ENCODE data around the gene MTAP. TPM values are rescaled to one million over a fixed set of nuclear protein-coding genes. Genes with fewer than 3 reads are reported as not detected.
A peak's percentile ranks its signal among the peaks of the same experiment; 100 is the strongest.

The MTAP gene
- total RNA-seq, 1 donor from 2014 or later, result 58.1 TPM

DNA sequence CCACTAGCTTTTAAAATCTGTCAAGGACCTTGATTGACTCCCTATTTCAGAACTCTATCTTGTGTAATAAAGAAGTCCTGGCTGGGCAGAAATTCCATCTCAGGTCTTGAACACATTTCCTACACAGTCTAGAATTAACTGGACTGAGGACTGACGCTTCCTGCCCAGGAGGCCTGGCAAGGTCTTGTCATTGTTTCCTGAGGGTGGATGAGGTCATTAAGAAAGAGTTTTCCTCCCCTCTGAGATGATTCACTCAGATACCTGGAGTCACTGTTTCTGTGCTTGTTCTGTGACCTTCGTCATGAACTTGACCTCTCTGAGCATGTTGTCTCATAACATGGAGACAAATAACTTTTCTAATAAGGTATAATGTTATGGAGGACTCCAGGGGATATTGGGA lies 10.0 kb downstream of the MTAP start:
- intact Hi-C loops (cut with micrococcal nuclease), result loop anchor here (2.0 kb wide), 1 partner anchor 336 kb away; no protein-coding TSS in a partner anchor
- no peak overlapping the region for H3K4me3 Mint-ChIP-seq
- DNase-seq, result peak; percentile 54
- H3K27me3 Mint-ChIP-seq, result no peaks in the 10 kb centered on the region
- peak overlapping the region; percentile 25 for H3K27ac Mint-ChIP-seq
- peaks cover 25% of the 10 kb centered on the region for H3K4me1 Mint-ChIP-seq
- H3K9me3 Mint-ChIP-seq, result no peaks in the 10 kb centered on the region
- peaks cover 39% of the 10 kb centered on the region for H3K36me3 Mint-ChIP-seq (ENCODE audit: low read depth)

DNA sequence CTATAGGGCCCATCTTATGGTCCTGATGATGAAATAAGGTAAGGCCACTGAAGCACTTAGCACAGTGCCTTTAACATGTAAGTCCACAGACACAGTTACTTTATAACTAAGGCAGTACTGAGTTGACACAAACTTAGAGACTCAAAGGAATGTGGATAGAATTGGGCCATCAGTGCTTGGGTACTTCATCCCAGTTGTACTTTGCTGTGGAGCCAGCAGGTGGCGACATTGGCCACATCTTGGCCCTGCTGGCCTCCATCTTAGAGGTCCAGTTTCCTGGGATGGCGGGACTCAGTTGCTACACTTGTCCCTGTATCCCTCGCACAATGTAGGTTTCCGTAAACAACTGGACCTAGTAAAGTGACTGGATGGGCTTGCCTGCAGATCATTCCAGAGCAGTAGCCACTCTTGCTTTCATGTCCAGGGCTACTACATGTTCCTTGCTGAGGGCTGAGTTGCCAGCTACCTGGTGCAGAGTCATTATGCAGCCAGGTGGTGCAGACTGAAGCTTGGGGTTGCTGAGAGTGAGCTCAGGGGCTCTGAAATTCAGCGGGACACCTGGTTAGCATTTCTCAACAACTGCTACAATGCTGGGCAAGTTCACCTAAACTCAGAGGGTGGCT lies 10.6 kb downstream of the MTAP start:
- no peaks in the 10 kb centered on the region for H3K27me3 Mint-ChIP-seq
- H3K27ac Mint-ChIP-seq, result no peak overlapping the region
- peaks cover 25% of the 10 kb centered on the region for H3K4me1 Mint-ChIP-seq
- no peak overlapping the region for H3K4me3 Mint-ChIP-seq
- DNase-seq, result peak; percentile 90
- no peaks in the 10 kb centered on the region for H3K9me3 Mint-ChIP-seq
- H3K36me3 Mint-ChIP-seq (ENCODE audit: low read depth), result peaks cover 43% of the 10 kb centered on the region
- intact Hi-C loops (cut with micrococcal nuclease), result loop anchor here (1.0 to 2.0 kb wide), 10 partner anchors 19 to 639 kb away; no protein-coding TSS in a partner anchor

DNA sequence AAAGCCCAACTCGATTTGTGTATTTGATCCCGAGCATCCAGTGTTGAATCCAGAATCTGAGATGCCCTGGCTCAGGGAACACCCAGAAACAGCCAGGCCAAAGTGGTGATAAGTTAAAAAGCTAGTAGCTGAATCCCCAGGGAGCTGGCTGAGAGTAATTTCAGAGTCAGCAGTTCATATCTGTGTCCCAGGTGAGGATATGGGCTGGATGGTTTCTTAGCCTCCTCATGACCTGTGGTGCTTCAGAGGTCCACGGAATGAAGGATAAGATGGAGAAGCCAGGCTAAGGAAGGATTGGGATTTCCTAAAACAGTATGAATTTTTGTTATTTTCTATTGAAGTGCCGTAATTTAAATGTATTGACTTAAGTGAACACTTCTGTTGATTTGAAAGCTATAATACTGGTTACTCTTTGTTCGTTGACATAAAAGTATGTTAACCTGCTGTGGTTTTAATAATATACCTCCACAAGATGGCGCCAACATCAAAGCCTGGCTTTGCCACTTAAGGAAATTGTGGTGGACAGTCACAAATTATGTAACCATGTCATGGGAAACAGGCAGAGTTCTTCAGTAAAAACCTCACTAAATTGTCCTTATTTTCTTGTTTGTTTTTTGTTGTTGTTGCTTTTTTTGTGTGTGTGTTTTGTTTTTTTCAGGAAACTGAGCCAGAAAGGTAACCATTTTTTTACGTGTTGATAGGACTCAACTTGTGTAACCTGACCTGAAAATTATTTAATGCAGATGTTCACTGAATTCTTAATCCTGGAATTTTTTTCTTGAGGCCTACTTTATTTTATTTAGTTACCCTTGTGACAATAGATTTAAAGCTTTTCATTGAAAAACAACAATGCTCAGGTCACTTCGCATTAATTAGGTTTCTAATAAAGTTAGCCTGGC lies 11.4 kb downstream of the MTAP start:
- intact Hi-C loops (cut with micrococcal nuclease), result loop anchor here (1.0 to 2.0 kb wide), 10 partner anchors 18 to 638 kb away; no protein-coding TSS in a partner anchor
- no peak overlapping the region for H3K4me3 Mint-ChIP-seq
- peaks cover 25% of the 10 kb centered on the region for H3K4me1 Mint-ChIP-seq
- H3K27me3 Mint-ChIP-seq, result no peaks in the 10 kb centered on the region
- no peak overlapping the region for H3K27ac Mint-ChIP-seq
- peaks cover 45% of the 10 kb centered on the region for H3K36me3 Mint-ChIP-seq (ENCODE audit: low read depth)
- peak; percentile 90 for DNase-seq
- H3K9me3 Mint-ChIP-seq, result no peaks in the 10 kb centered on the region

DNA sequence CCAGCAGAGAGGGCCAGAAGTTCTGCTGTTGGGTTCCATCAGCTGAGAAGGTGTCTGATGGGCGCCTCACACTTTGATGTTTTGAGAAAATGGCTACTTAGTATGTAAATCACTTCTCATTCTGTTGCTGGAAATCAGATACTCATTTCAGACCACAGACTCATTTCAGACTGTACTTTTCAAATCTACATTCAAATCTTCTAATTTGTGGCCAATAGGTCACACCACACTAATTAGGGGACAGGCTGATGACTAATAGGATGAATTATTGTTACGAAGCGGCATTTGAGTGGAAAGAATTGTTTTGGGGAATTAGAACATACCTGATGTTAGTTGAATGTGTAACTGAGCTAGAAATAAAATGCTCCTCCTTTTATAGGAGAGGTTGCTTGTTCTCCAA lies 13.2 kb downstream of the MTAP start:
- Mint-ChIP-seq H3K9me3 (no peaks in the 10 kb centered on the region), H3K27me3 (no peaks in the 10 kb centered on the region), H3K4me3 (no peak overlapping the region), H3K4me1 (peaks cover 19% of the 10 kb centered on the region), H3K27ac (no peak overlapping the region), H3K36me3 (ENCODE audit: low read depth) (peaks cover 51% of the 10 kb centered on the region)
- intact Hi-C loops (cut with micrococcal nuclease), result no loop called here
- DNase-seq, result no peak

DNA sequence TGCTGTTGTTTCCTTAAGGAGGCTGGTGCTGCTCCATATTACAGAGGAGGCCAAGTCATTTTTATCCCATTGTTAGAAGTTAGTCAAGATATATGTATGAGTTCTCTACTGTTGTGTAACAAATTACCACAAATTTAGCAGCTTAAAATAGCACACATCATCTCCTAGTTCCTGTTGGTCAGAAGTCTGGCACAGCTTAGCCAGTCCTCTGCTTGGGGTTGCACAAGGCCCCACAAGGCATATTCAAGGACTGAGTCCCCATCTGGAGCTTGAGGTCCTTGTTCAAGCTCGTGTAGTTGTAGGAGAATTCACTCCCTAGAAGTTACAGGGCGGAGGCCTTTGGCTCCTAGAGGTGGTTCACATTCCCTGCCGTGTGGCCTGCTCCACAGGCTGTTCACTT lies 14.7 kb downstream of the MTAP start:
- intact Hi-C loops (cut with micrococcal nuclease), result no loop called here
- Mint-ChIP-seq H3K27ac (peak overlapping the region; percentile 60), H3K4me1 (peaks cover 17% of the 10 kb centered on the region), H3K4me3 (no peak overlapping the region), H3K9me3 (no peaks in the 10 kb centered on the region), H3K27me3 (no peaks in the 10 kb centered on the region), H3K36me3 (ENCODE audit: low read depth) (peaks cover 59% of the 10 kb centered on the region)
- DNase-seq, result no peak

DNA sequence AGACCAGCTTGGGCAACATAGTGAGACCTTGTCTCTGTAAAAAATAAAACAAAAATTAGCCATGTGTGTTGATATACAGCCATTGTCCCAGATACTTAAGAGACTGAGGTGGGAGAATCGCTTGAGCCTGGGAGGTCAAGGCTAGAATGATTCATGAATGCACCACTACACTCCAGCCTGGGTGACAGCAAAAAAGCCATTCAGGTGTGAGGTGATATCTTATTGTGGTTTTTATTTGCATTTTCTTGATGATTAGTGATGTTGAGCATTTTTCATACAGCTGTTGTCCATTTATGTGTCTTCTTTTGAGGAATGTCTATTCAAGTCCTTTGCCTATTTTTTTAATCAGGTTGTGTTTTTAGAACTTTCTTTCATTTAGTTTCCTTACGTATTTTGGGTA lies 23.2 kb downstream of the MTAP start:
- intact Hi-C loops (cut with micrococcal nuclease), result no loop called here
- no peak overlapping the region for H3K27ac Mint-ChIP-seq
- H3K9me3 Mint-ChIP-seq, result peaks cover 5% of the 10 kb centered on the region
- peaks cover 30% of the 10 kb centered on the region for H3K4me1 Mint-ChIP-seq
- no peak for DNase-seq
- H3K36me3 Mint-ChIP-seq (ENCODE audit: low read depth), result peaks cover 71% of the 10 kb centered on the region
- H3K27me3 Mint-ChIP-seq, result no peaks in the 10 kb centered on the region
- no peak overlapping the region for H3K4me3 Mint-ChIP-seq

DNA sequence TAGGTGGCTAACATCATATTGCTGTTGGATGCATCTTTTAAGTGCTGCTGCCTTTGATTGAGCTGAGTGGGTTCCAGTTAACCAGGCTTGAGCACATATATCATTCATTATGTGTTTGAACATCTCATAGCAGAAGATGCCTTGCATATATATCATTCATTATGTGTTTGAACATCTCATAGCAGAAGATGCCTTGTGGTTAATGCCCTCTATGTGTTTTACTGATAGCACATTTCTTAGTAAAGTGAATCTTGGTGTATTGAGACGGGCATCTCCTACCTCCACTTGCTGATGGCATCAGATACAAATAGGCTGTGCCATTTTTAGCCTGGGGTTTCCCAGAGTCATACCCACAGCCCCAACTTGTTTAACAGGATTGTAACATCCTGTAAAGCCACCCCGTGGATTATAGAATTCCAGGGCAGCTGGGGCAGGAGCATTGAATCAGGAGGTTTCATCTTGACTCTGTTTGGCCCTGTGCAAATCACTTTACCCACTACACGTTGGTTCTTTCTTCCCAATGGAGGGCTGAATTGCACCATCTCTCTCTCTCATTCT lies 26.5 kb downstream of the MTAP start:
- Mint-ChIP-seq H3K27ac (no peak overlapping the region), H3K27me3 (no peaks in the 10 kb centered on the region), H3K4me1 (peaks cover 49% of the 10 kb centered on the region), H3K4me3 (no peak overlapping the region), H3K9me3 (no peaks in the 10 kb centered on the region), H3K36me3 (ENCODE audit: low read depth) (peaks cover 70% of the 10 kb centered on the region)
- DNase-seq, result no peak
- intact Hi-C loops (cut with micrococcal nuclease), result no loop called here

DNA sequence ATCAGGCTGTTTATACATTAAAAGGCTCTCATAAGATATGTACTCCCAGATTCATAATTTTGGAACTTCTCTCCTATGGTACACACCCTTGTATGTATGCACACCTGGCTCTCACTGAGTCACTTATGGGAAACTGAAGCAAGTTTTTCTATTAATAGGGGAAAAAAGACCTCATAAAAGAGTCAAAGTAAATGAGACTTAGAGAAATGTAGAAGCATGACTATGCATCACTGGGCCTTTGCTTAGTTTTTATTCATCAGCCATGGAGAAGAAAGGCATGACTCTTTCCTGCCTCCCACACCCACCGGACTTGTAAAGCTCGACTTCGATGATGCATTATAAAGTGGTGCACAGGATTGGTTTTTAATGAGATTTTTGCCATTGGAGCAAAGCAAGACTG lies 28.2 kb downstream of the MTAP start:
- H3K9me3 Mint-ChIP-seq, result no peaks in the 10 kb centered on the region
- H3K36me3 Mint-ChIP-seq (ENCODE audit: low read depth), result peaks cover 64% of the 10 kb centered on the region
- H3K4me3 Mint-ChIP-seq, result no peak overlapping the region
- H3K4me1 Mint-ChIP-seq, result peaks cover 48% of the 10 kb centered on the region
- H3K27ac Mint-ChIP-seq, result no peak overlapping the region
- DNase-seq, result no peak
- intact Hi-C loops (cut with micrococcal nuclease), result loop anchor here (5.0 kb wide), 2 partner anchors 137 to 412 kb away; no protein-coding TSS in a partner anchor
- H3K27me3 Mint-ChIP-seq, result no peaks in the 10 kb centered on the region

DNA sequence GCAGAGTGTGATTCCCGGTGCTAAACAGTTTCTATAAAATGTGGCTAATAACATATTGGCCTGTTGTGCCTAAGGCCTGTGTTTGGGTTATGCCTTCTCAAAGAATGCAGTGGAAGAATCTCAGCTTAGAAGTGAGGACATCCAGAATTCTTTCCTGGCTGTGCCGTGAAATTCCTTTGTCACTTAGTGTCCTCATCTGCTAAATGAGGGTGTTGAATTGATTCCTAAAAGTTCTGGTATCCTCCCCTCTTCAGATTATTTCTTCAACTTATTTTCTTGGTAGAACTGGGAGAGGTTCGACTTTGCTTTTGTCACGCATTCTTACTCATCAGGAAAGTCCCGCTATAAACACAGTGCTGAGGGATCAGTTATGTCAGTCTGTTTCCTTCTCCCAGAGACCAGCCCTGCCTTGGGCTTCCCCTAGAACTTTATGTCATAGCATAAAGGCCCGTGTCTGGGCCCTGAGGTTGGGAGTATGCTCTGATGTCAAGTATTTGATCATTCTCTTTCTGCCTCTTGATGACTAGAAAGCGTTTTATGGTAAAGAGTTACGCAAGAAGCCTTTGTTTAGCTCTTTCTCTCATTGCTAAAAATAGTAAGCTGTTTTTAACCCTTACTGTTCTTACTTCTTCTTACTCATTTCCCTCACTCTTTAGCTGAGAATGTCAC lies 29.5 kb downstream of the MTAP start:
- H3K27me3 Mint-ChIP-seq, result no peaks in the 10 kb centered on the region
- DNase-seq, result peak; percentile 84
- peaks cover 2% of the 10 kb centered on the region for H3K9me3 Mint-ChIP-seq
- H3K27ac Mint-ChIP-seq, result peak overlapping the region; percentile 29
- peak overlapping the region; percentile 15 for H3K4me3 Mint-ChIP-seq
- H3K36me3 Mint-ChIP-seq (ENCODE audit: low read depth), result peaks cover 72% of the 10 kb centered on the region
- intact Hi-C loops (cut with micrococcal nuclease), result loop anchor here (1.0 to 5.0 kb wide), 4 partner anchors 19 to 410 kb away; no protein-coding TSS in a partner anchor
- H3K4me1 Mint-ChIP-seq, result peaks cover 57% of the 10 kb centered on the region

DNA sequence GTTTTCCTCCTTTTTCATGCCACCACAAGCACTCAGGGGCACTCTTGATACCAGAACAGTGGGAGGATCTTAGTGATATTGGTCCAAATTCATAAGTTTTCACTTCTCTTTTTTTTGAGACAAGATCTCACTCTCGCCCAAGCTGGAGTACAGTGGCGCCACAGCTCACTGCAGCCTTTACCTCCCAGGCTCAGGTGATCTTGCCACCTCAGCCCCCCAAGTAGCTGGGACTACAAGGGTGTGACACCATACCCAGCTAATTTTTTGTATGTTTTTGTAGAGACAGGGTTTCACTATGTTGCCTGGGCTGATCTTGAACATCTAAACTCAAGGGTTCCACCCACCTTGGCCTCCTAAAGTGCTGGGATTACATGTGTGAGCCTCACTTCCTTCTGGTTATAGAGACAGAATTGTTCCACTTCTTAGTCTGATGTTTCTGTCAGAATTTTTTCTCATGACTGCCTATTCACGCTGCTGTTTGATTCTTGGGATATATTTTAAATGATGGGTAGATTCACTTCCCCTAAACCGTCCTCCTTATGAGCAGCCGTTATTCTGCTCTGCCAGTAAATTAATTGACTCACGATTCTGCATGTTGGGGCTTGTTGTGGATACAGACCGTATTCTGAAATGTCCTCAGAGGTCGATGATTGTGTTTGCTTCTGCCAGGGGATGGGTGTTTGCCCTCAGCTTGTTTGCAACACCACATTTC lies 30.8 kb downstream of the MTAP start:
- Mint-ChIP-seq H3K4me1 (peaks cover 55% of the 10 kb centered on the region), H3K9me3 (peaks cover 5% of the 10 kb centered on the region), H3K27ac (peak overlapping the region; percentile 43), H3K27me3 (no peaks in the 10 kb centered on the region), H3K4me3 (no peak overlapping the region), H3K36me3 (ENCODE audit: low read depth) (peaks cover 77% of the 10 kb centered on the region)
- no peak for DNase-seq
- intact Hi-C loops (cut with micrococcal nuclease), result loop anchor here (5.0 kb wide), 2 partner anchors 134 to 409 kb away; no protein-coding TSS in a partner anchor

DNA sequence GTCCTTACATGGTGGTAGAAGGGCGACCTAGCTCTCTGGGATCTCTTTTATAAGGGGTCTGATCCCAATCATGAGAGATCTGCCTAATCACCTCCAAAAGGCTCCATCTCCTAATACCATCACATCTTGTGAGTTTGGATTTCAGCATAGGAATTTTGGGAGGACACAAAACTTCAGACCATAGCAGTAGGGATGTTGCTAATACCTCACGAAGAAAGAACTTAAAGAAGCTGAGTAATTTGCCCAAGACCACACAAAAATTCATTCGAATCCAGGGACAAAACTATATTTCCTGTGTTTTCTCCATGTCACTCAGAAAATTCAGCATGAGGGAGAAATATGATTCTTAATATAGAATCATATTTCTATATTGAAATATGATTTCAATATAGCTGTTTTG lies 32.7 kb downstream of the MTAP start:
- H3K27me3 Mint-ChIP-seq, result no peaks in the 10 kb centered on the region
- H3K9me3 Mint-ChIP-seq, result peaks cover 17% of the 10 kb centered on the region
- no peak overlapping the region for H3K4me3 Mint-ChIP-seq
- peaks cover 85% of the 10 kb centered on the region for H3K36me3 Mint-ChIP-seq (ENCODE audit: low read depth)
- no peak overlapping the region for H3K27ac Mint-ChIP-seq
- intact Hi-C loops (cut with micrococcal nuclease), result no loop called here
- DNase-seq, result no peak
- H3K4me1 Mint-ChIP-seq, result peaks cover 48% of the 10 kb centered on the region

DNA sequence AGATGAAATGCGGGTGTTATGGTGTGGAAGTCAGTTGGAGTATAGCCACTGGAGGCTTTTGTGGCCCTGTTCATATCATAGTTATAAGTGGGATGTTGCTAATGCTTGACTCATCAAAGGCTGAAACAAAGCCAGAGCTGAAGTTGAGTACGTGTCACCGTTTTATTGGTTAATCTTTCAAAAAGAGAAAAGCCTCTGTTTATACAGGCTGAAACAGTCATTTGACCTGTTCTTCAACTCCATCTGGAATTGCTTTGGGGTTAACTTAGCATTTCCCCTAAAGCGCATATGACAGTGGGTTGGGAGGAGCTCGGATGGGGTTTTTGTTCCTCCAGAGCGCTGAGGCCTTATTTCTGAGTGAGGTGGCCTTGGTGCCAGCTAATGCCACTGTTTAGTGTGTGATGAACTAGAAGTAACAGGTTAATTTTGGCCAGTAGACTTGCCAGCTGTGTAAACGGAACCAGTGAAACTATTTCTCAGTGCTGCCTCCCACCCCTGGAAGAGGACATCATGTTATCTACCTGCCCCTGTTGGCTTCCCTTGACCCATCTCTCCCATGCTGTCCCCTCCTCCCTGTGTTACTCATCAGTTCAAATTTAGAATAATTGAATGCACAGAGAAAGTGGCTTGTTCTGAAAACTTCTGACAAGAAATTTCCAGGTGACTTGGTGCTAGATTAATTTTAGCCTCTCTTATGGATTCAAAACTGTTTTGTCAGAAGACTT lies 34.2 kb downstream of the MTAP start:
- Mint-ChIP-seq H3K4me3 (no peak overlapping the region), H3K27me3 (no peaks in the 10 kb centered on the region), H3K9me3 (peaks cover 32% of the 10 kb centered on the region), H3K36me3 (ENCODE audit: low read depth) (peaks cover 86% of the 10 kb centered on the region), H3K4me1 (peaks cover 34% of the 10 kb centered on the region), H3K27ac (no peak overlapping the region)
- no peak for DNase-seq
- intact Hi-C loops (cut with micrococcal nuclease), result no loop called here

All from activated CD4-positive, alpha-beta T cell treated with anti-CD3 and anti-CD28 coated beads, Interleukin-2, amount 10 ng/mL, durations not matched to agents 24 days and 14 days (primary cell).